ENCODE results near the gene CGB8. TPM values are rescaled to one million over a fixed set of nuclear protein-coding genes. Genes with fewer than 3 reads are reported as not detected.

CGB8 gene
- total and polyA plus RNA-seq, 2 donors: 0.14 to 0.27 TPM

DNA sequence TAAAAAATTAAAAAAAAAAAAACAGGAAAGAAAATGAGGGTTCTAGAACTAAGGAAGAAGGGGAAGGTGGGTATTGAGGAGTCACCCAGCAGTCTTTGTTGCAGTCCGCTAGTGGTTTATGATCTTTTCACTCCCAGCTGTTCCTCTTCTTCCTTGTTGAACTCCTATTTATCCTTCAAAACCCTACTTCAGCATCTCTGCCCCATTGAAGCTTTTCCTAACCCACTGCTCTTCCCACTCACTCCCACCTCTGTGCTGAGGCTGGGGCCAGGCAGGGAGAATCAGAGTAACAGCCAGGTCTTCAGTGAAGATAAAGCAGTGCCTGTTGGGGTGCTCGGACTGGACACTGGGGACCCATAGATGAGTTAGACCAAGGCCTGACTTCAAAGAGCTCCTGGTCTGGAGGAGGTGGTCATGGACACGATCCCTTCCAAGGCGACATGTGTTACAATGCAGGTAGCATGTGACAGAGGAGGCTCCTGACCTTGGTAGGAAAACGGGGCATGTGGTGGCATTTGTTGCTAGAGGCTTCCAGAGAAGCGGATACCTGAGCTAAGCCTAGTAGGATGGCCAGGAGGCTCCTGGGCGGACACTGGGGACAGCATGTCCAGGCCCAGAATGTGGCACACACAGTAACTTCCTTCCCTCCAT, 43.8 kb downstream of the CGB8 start:
- DNase-seq (ENCODE audit: low read depth in 6 of 9, low spot score in 9 of 9): no peak
- peaks cover 53 to 57% of the 10 kb centered on the region in 2 donors for H3K36me3 ChIP-seq (ENCODE audit: control insufficient read depth in 2 of 2, insufficient read depth in 2 of 2, low read length in 1 of 2)
- H3K4me3 ChIP-seq (ENCODE audit: low read length in 2 of 2): no peak overlapping the region
- H3K27me3 ChIP-seq (ENCODE audit: control insufficient read depth in 2 of 2, insufficient read depth in 1 of 2, low read length in 1 of 2): no peaks in the 10 kb centered on the region
- H3K4me1 ChIP-seq (ENCODE audit: control insufficient read depth in 2 of 2, insufficient read depth in 2 of 2, low read length in 2 of 2): no peaks in the 10 kb centered on the region
- WGBS: 99% methylated on average over 7 of the region's 7 CpGs
- no peak overlapping the region for H3K27ac ChIP-seq (ENCODE audit: low read depth in 1 of 2, low read length in 1 of 2)
- H3K9me3 ChIP-seq (ENCODE audit: control insufficient read depth in 2 of 2, insufficient read depth in 1 of 2, low read length in 1 of 2): no peaks in the 10 kb centered on the region

DNA sequence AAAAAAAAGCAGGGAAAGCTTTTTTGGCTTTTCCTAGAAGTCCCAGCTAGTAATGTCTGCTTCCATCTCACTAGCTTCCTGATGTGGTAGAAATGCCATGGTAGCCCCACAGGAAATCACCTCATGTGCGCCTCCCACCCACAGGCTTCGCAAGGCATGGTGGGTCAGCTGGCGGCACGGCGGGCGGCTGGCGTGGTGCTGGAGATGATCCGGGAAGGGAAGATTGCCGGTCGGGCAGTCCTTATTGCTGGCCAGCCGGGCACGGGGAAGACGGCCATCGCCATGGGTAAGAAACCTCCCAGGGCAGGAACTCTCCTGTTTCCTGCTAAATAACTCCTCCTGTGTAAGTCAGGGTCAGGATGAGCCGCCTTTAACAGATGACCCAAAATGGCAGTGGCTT, 44.8 kb downstream of the CGB8 start:
- 98% methylated on average over 15 of the region's 15 CpGs for WGBS
- H3K9me3 ChIP-seq (ENCODE audit: control insufficient read depth in 2 of 2, insufficient read depth in 1 of 2, low read length in 1 of 2): no peaks in the 10 kb centered on the region
- DNase-seq (ENCODE audit: low read depth in 6 of 9, low spot score in 9 of 9): no peak
- no peak overlapping the region for H3K27ac ChIP-seq (ENCODE audit: low read depth in 1 of 2, low read length in 1 of 2)
- H3K36me3 ChIP-seq (ENCODE audit: control insufficient read depth in 2 of 2, insufficient read depth in 2 of 2, low read length in 1 of 2): peaks cover 48 to 49% of the 10 kb centered on the region in 2 donors
- no peaks in the 10 kb centered on the region for H3K4me1 ChIP-seq (ENCODE audit: control insufficient read depth in 2 of 2, insufficient read depth in 2 of 2, low read length in 2 of 2)
- H3K27me3 ChIP-seq (ENCODE audit: control insufficient read depth in 2 of 2, insufficient read depth in 1 of 2, low read length in 1 of 2): no peaks in the 10 kb centered on the region
- H3K4me3 ChIP-seq (ENCODE audit: low read length in 2 of 2): no peak overlapping the region

DNA sequence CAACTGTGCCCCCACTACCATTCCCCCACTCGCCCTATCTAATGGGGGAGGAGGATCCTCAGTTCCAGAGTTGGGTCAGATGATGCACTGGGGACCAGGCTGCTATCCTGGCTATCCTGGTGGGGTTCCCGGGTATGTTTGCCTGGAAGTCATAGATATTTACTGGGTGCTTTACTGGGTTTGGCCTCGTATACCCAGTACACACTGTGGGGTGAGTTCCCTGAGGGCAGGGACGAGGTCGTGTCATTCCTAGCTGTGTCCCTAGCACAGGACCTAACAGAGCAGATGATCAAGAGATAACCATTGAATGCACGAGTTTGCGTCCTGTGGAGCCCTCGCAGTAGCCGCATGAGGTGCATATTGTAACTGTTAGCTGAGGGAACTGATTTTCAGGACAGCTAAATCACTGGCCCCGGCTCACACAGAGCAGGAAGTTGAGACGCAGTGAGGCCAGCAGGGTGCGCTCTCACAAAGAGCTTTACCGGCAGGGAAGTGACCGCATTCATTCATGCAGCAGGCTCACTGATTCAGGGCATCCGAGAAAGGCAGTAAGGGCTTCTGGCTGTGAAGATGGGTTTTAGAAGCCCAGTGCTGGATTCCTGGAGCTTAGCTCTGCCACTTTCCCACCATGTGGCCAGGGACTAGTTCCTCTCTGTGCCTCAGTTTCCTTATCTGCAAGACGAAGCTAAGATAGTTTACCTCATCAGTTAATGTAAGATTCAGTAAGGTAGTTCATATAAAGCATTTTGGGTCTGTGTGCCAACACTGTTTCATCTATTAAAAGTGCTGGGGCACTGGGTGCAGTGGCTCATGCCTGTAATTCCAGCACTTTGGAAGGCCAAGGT, 49.2 kb downstream of the CGB8 start:
- Histone ChIP-seq H3K4me1 (ENCODE audit: control insufficient read depth in 2 of 2, insufficient read depth in 2 of 2, low read length in 2 of 2) (peaks cover 3 to 4% of the 10 kb centered on the region in 2 donors), H3K27ac (ENCODE audit: low read depth in 1 of 2, low read length in 1 of 2) (no peak overlapping the region), H3K4me3 (ENCODE audit: low read length in 2 of 2) (no peak overlapping the region), H3K27me3 (ENCODE audit: control insufficient read depth in 2 of 2, insufficient read depth in 1 of 2, low read length in 1 of 2) (no peaks in the 10 kb centered on the region), H3K36me3 (ENCODE audit: control insufficient read depth in 2 of 2, insufficient read depth in 2 of 2, low read length in 1 of 2) (peaks cover 21 to 22% of the 10 kb centered on the region in 2 donors), H3K9me3 (ENCODE audit: control insufficient read depth in 2 of 2, insufficient read depth in 1 of 2, low read length in 1 of 2) (no peaks in the 10 kb centered on the region)
- DNase-seq (ENCODE audit: low read depth in 6 of 9, low spot score in 9 of 9): peak in 3 of 9 donors; percentile 13 to 53 (median 42)
- WGBS: 82% methylated on average over 16 of the region's 16 CpGs

GRCh38 chr19:48997972-48998371, 50.9 kb downstream of the CGB8 start:
- Histone ChIP-seq H3K27me3 (ENCODE audit: control insufficient read depth in 2 of 2, insufficient read depth in 1 of 2, low read length in 1 of 2) (no peaks in the 10 kb centered on the region), H3K4me1 (ENCODE audit: control insufficient read depth in 2 of 2, insufficient read depth in 2 of 2, low read length in 2 of 2) (peaks cover 10 to 11% of the 10 kb centered on the region in 2 donors), H3K4me3 (ENCODE audit: low read length in 2 of 2) (no peak overlapping the region), H3K9me3 (ENCODE audit: control insufficient read depth in 2 of 2, insufficient read depth in 1 of 2, low read length in 1 of 2) (no peaks in the 10 kb centered on the region), H3K27ac (ENCODE audit: low read depth in 1 of 2, low read length in 1 of 2) (no peak overlapping the region), H3K36me3 (ENCODE audit: control insufficient read depth in 2 of 2, insufficient read depth in 2 of 2, low read length in 1 of 2) (peaks cover 4 to 5% of the 10 kb centered on the region in 2 donors)
- peak in 2 of 9 donors; percentile 27 to 42 for DNase-seq (ENCODE audit: low read depth in 6 of 9, low spot score in 9 of 9)
- 92% methylated on average over 5 of the region's 5 CpGs for WGBS

Other genes with a start within 250 kb of the CGB8 start
- 18.9 TPM for gene BCAT2, start 238.1 kb downstream of the CGB8 start, total RNA-seq
- gene BCAT2, start 238.1 kb downstream of the CGB8 start, polyA plus RNA-seq: 37.5 TPM
- gene HSD17B14, start 212.6 kb downstream of the CGB8 start, total RNA-seq: 9.9 TPM
- 20.4 TPM for gene HSD17B14, start 212.6 kb downstream of the CGB8 start, polyA plus RNA-seq
- gene PLEKHA4, start 180.5 kb downstream of the CGB8 start, total RNA-seq: 4.1 TPM
- gene PLEKHA4, start 180.5 kb downstream of the CGB8 start, polyA plus RNA-seq: 17.3 TPM
- gene PPP1R15A, start 176.7 kb downstream of the CGB8 start, total RNA-seq: 12.1 TPM
- 40.0 TPM for gene PPP1R15A, start 176.7 kb downstream of the CGB8 start, polyA plus RNA-seq
- not detected for gene TULP2, start 150.4 kb downstream of the CGB8 start, total RNA-seq
- 0.02 TPM for gene TULP2, start 150.4 kb downstream of the CGB8 start, polyA plus RNA-seq
- 42.3 TPM for gene NUCB1, start 148.8 kb downstream of the CGB8 start, total RNA-seq
- 119 TPM for gene NUCB1, start 148.8 kb downstream of the CGB8 start, polyA plus RNA-seq
- 0.28 TPM for gene DHDH, start 115.4 kb downstream of the CGB8 start, total RNA-seq
- 1.0 TPM for gene DHDH, start 115.4 kb downstream of the CGB8 start, polyA plus RNA-seq
- gene BAX, start 94.2 kb downstream of the CGB8 start, total RNA-seq: 62.6 TPM
- 126 TPM for gene BAX, start 94.2 kb downstream of the CGB8 start, polyA plus RNA-seq
- 1,031 TPM for gene FTL, start 83.8 kb downstream of the CGB8 start, total RNA-seq
- gene FTL, start 83.8 kb downstream of the CGB8 start, polyA plus RNA-seq: 8,316 TPM
- 14.0 TPM for gene GYS1, start 55.8 kb downstream of the CGB8 start, total RNA-seq
- 22.2 TPM for gene GYS1, start 55.8 kb downstream of the CGB8 start, polyA plus RNA-seq
- 107 TPM for gene RUVBL2, start 55.2 kb downstream of the CGB8 start, total RNA-seq
- 52.0 TPM for gene RUVBL2, start 55.2 kb downstream of the CGB8 start, polyA plus RNA-seq
- not detected for gene LHB, start 32.0 kb downstream of the CGB8 start, total RNA-seq
- 1.2 TPM for gene LHB, start 32.0 kb downstream of the CGB8 start, polyA plus RNA-seq
- 0.14 TPM for gene CGB3, start 24.8 kb downstream of the CGB8 start, total RNA-seq
- 0.37 TPM for gene CGB3, start 24.8 kb downstream of the CGB8 start, polyA plus RNA-seq
- not detected for gene CGB2, start 17.2 kb downstream of the CGB8 start, total RNA-seq
- gene CGB2, start 17.2 kb downstream of the CGB8 start, polyA plus RNA-seq: 0.11 TPM
- not detected for gene CGB1, start 12.2 kb downstream of the CGB8 start, total RNA-seq
- not detected for gene CGB1, start 12.2 kb downstream of the CGB8 start, polyA plus RNA-seq
- 0.19 TPM for gene CGB5, start 5.3 kb downstream of the CGB8 start, total RNA-seq
- gene CGB5, start 5.3 kb downstream of the CGB8 start, polyA plus RNA-seq: 0.98 TPM
- 0.33 TPM for gene CGB7, start 8.6 kb upstream of the CGB8 start, total RNA-seq
- 6.7 TPM for gene CGB7, start 8.6 kb upstream of the CGB8 start, polyA plus RNA-seq
- 6.7 TPM for gene NTF4, start 15.7 kb upstream of the CGB8 start, total RNA-seq
- gene NTF4, start 15.7 kb upstream of the CGB8 start, polyA plus RNA-seq: 30.1 TPM
- gene KCNA7, start 23.6 kb upstream of the CGB8 start, total RNA-seq: not detected
- 0.05 TPM for gene KCNA7, start 23.6 kb upstream of the CGB8 start, polyA plus RNA-seq
- 142 TPM for gene SNRNP70, start 36.3 kb upstream of the CGB8 start, total RNA-seq
- gene SNRNP70, start 36.3 kb upstream of the CGB8 start, polyA plus RNA-seq: 419 TPM
- 3.5 TPM for gene LIN7B, start 65.3 kb upstream of the CGB8 start, total RNA-seq
- gene LIN7B, start 65.3 kb upstream of the CGB8 start, polyA plus RNA-seq: 9.0 TPM
- gene C19orf73, start 70.0 kb upstream of the CGB8 start, total RNA-seq: 2.7 TPM
- 4.0 TPM for gene C19orf73, start 70.0 kb upstream of the CGB8 start, polyA plus RNA-seq
- 7.0 TPM for gene PPFIA3, start 70.4 kb upstream of the CGB8 start, total RNA-seq
- gene PPFIA3, start 70.4 kb upstream of the CGB8 start, polyA plus RNA-seq: 14.1 TPM
- 1.3 TPM for gene HRC, start 106.3 kb upstream of the CGB8 start, total RNA-seq
- 1.1 TPM for gene HRC, start 106.3 kb upstream of the CGB8 start, polyA plus RNA-seq
- 3.7 TPM for gene TRPM4, start 108.7 kb upstream of the CGB8 start, total RNA-seq
- gene TRPM4, start 108.7 kb upstream of the CGB8 start, polyA plus RNA-seq: 7.6 TPM

Measured in thymus (tissue), 11 donors.